Right renal cortex interstitium (tissue), 3 donors: ENCODE results near the gene PDGFC. TPM values are rescaled to one million over a fixed set of nuclear protein-coding genes. Genes with fewer than 3 reads are reported as not detected.

Experiments used
- DNase-seq, 3 donors: peaks; one replicate each; pipeline ENCODE4 v3.0.0-alpha.2; 2013; ENCODE audit warnings: low read depth in 3 of 3, low spot score in 2 of 3
- polyA plus RNA-seq, 3 donors: library from polyadenylated mRNA; unstranded; fragments of 120-200 nt; gene quantifications; one replicate each; pipeline ENCODE4 v1.2.1, GENCODE V29; 2013; ENCODE audit not compliant: insufficient read length in 3 of 3

Gene PDGFC
- polyA plus RNA-seq, 3 donors, result 75.1 to 88.7 (median 84.1) TPM

GRCh38 chr4:156792462-156793085 lies 179.0 kb downstream of the PDGFC start:
- no peak for DNase-seq

GRCh38 chr4:156790866-156791265 lies 180.7 kb downstream of the PDGFC start:
- DNase-seq, result no peak

DNA sequence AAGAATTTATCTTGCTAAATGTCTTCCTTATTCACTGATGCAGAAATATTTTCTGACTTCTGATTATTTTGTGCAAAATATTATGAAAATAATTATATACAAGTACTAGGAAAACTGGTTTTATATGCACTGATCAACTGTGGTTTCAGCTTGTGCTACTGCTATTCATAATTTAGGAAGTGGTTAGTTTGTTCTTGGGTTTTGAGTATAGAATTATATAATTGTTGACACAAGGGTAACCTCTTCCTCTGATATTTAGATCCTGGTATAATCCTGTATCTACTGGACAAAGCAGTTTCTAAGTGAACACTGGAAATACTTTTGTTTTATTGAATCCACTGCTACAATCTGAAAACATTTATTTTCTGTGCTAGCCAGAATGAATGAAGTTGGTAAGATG lies 182.8 kb downstream of the PDGFC start:
- no peak for DNase-seq

GRCh38 chr4:156786713-156787112 lies 184.9 kb downstream of the PDGFC start:
- DNase-seq, result no peak

DNA sequence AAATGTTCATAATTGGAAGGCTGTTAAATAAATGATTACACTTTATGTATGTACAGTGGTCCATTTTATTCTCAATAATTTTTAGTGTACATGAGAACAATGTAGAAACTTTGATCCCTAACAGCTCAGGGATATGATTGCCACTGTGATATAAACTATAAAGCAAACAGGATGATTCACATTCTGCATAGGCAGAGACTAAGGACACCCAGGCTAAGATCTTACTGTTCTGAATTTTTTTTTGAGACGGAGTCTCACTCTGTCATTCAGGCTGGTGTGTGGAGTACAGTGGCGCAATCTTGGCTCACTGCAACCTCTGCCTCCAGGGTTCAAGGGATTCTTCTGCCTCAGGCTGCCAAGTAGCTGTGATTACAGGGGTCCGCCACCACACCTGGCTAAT lies 186.6 kb downstream of the PDGFC start:
- DNase-seq, result no peak

DNA sequence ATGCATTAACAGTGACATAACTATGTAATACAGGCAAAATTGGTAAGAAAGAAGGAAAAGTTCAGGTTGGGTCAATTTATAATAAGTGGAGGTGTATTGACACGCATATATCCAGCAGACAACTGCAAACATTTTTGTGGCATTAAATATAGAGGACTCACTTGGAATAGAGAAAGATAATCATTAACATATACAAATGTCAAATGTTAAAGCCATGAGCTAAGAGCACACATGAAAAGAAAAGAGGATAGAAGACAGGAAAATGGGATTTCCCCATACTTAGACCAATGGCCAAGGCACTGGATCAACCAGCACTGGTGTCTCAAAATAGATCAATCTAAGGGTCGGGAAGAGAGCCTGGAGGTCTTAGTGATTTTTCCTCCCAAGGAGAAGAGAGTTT lies 187.6 kb downstream of the PDGFC start:
- DNase-seq, result no peak

GRCh38 chr4:156782491-156782890 lies 189.1 kb downstream of the PDGFC start:
- no peak for DNase-seq

DNA sequence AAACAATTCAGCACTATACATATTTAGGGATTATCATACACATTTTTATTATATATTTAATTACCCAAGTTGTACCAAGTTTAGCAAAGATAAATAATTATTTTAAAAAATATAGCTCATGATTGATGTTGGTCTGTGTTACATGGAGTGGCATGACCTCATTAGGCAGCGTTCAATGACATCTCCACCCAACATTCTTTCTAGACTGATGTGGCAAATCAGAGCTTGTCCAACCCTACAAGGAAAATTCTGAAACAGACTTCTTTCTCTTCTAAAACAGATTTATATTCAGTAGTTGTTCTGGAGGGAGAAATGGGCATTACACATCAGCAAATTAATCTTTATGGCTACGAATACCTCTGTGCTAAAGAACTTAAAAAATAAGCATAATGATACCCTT lies 189.7 kb downstream of the PDGFC start:
- DNase-seq, result no peak

- DNase-seq, result no peak
Measured at GRCh38 chr4:156779774-156780173, 191.8 kb downstream of the PDGFC start.

DNA sequence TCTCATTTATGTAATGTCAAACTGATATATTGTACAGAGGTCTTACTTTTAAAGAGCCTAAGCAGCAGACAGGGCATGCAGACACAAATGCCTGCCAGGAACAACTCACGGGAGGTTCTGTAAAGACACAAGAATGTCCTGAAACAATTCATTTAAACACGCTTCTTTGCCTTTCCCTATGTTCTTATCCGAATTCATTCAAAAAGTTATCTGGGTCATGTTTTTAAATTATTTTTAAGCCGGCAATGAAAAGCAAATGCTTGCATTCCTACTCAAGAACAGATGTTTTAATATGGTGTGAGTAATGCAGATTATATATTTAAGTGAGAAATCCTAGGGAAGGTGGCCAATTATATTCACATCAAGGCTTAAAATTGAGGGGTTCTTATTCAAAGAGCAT lies 192.6 kb downstream of the PDGFC start:
- DNase-seq, result no peak

- no peak for DNase-seq
Measured at GRCh38 chr4:156778606-156779005, 193.0 kb downstream of the PDGFC start.

DNA sequence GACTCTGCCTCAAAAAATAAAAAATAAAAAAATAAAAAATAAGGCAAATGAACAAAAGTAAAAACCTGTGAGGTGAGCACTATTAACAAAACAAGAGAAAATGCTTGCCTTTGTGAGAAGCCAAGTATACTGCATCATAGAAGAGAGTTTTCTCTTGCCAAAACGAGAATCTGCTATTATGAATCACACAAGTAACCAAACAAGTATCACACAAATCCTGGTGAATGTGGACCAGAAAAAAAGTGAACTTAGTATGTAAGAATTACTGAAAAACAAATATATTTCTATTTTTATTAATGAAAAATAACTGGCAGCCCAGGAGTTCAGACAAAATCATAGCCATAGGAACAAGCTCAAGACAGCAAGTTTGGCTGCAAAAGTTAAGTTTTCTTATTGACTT lies 193.5 kb downstream of the PDGFC start:
- no peak for DNase-seq

DNA sequence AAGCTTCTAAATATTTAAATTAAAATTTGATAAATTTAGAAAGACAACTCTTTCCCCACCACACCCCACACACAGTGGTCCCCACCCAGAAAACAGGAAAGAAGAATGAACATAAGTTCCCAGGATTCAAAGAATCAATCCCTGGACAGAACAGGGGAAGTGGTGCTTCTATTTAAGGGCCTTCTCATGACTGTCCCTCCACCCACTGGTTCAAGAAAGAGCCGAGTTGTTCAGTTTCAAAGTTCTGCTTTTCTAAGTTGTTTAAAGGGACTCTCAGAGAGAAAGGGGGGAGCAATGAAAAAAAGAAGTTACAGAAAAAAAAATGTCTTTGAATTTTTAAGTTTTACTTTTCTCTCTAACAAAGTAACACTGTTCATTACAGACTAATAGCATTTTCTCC lies 195.8 kb downstream of the PDGFC start:
- no peak for DNase-seq

- DNase-seq, result no peak
Measured at GRCh38 chr4:156774422-156774821, 197.2 kb downstream of the PDGFC start.

GRCh38 chr4:156773648-156774357 lies 197.8 kb downstream of the PDGFC start:
- DNase-seq, result no peak

GRCh38 chr4:156771171-156771837 lies 200.3 kb downstream of the PDGFC start:
- DNase-seq, result no peak

DNA sequence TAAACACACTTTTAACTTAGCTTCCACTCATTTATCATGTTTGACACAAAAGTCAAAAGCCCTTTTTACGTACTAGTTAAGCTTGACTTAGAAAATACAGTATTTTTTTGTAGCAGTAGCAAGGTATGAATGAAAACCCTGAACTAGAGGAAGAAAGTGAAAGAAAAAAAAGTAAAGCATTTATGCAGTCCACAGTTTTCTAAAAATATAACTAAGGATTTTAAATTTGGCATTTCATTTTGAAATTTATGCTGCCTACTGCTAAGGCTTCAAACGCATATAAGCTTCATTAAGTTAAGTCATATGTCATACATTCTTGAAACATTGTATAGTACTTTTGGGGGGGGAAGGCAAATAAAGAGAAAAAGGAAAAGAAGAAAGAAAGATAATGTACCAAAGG lies 201.5 kb downstream of the PDGFC start:
- no peak for DNase-seq

GRCh38 chr4:156767911-156768415 lies 203.6 kb downstream of the PDGFC start:
- no peak for DNase-seq

- DNase-seq, result no peak
Measured at GRCh38 chr4:156766846-156767245, 204.8 kb downstream of the PDGFC start.

- no peak for DNase-seq
Measured at GRCh38 chr4:156765277-156765676, 206.3 kb downstream of the PDGFC start.

- no peak for DNase-seq
Measured at GRCh38 chr4:156764846-156765245, 206.8 kb downstream of the PDGFC start.

GRCh38 chr4:156764145-156764544 lies 207.5 kb downstream of the PDGFC start:
- DNase-seq, result no peak
